HEK293 (cell line): ENCODE measurements around the gene CFAP300.

Experiments
- CTCF ChIA-PET: fragments of 350-600 bp; formaldehyde crosslinking; extraction: SDS; loops from one replicate; lab custom pipeline; 2021; ENCODE audit warnings: antibody characterized with exemption; lab: Yijun Ruan, JAX
- POLR2A ChIA-PET: fragments of 300-600 bp; formaldehyde crosslinking; extraction: SDS; loops from one replicate; lab custom pipeline; 2020; ENCODE audit warnings: antibody characterized with exemption, inconsistent platforms; lab: Yijun Ruan, JAX
- H3K27ac ChIP-seq: fragments of 200-500 bp; sonication (Bioruptor generic); 2 replicates; pipeline ENCODE4 v1.5.1; 2014; ENCODE audit warnings: low read depth, low read length, control low read depth, inconsistent platforms; ENCODE audit errors: extremely low read depth
- H3K36me3 ChIP-seq, 2 experiments: fragments of 200-500 bp in 1 of 2; sonication (Bioruptor generic) in 1 of 2; 1 replicate in 1 of 2; 2 replicates in 1 of 2; pipeline ENCODE4 v1.5.1; 2014 to 2017; ENCODE audit warnings: inconsistent platforms in 2 of 2, low read length in 2 of 2; ENCODE audit not compliant: control insufficient read depth in 2 of 2, insufficient read depth in 1 of 2
- H3K4me1 ChIP-seq: fragments of 200-500 bp; sonication (Bioruptor generic); 2 replicates; pipeline ENCODE4 v1.5.1; 2014; ENCODE audit warnings: mild to moderate bottlenecking, low read length, inconsistent platforms; ENCODE audit not compliant: control insufficient read depth, insufficient read depth
- H3K4me3 ChIP-seq: 2 replicates; pipeline ENCODE4 v1.5.1; 2011; ENCODE audit warnings: low read depth, mild to moderate bottlenecking, control low read depth, low read length, moderate library complexity
- H3K9me3 ChIP-seq: fragments of 200-500 bp; sonication (Bioruptor generic); 2 replicates; pipeline ENCODE4 v1.5.1; 2014; ENCODE audit warnings: low read depth, low read length, inconsistent platforms; ENCODE audit not compliant: control insufficient read depth, insufficient read depth
- BCL11A ChIP-seq: fragments of 450-650 bp; formaldehyde crosslinking; IDR thresholded peaks from 2 replicates; pipeline ENCODE4 v1.5.1; 2016; ENCODE audit warnings: low read depth, missing biosample characterization, missing genetic modification characterization
- IKZF3 ChIP-seq: fragments of 450-650 bp; IDR thresholded peaks from 2 replicates; pipeline ENCODE4 v1.5.0; 2018; ENCODE audit warnings: missing biosample characterization, mild to moderate bottlenecking, missing genetic modification characterization, moderate library complexity
- KLF8 ChIP-seq: fragments of 450-650 bp; formaldehyde crosslinking; IDR thresholded peaks from 2 replicates; pipeline ENCODE4 v1.5.1; 2016; ENCODE audit warnings: missing biosample characterization, missing genetic modification characterization
- TRIM28 ChIP-seq: IDR thresholded peaks from 2 replicates; pipeline ENCODE4 v1.6.1; 2011; ENCODE audit warnings: low read length, control low read depth, borderline replicate concordance
- ZBTB20 ChIP-seq: fragments of 450-650 bp; formaldehyde crosslinking; IDR thresholded peaks from 2 replicates; pipeline ENCODE4 v1.5.1; 2016; ENCODE audit warnings: missing biosample characterization, missing genetic modification characterization
- ZFP3 ChIP-seq: fragments of 450-650 bp; formaldehyde crosslinking; IDR thresholded peaks from 2 replicates; pipeline ENCODE4 v1.5.1; 2016; ENCODE audit warnings: low read depth, missing biosample characterization, missing genetic modification characterization
- ZFP41 ChIP-seq: fragments of 450-650 bp; formaldehyde crosslinking; IDR thresholded peaks from 2 replicates; pipeline ENCODE4 v1.5.1; 2016; ENCODE audit warnings: missing biosample characterization, missing genetic modification characterization, borderline replicate concordance
- ZIC2 ChIP-seq: fragments of 450-650 bp; formaldehyde crosslinking; IDR thresholded peaks from 2 replicates; pipeline ENCODE4 v1.5.1; 2016; ENCODE audit warnings: missing biosample characterization, missing genetic modification characterization
- ZNF10 ChIP-seq: fragments of 450-650 bp; formaldehyde crosslinking; IDR thresholded peaks from 2 replicates; pipeline ENCODE4 v1.5.1; 2017; ENCODE audit warnings: missing biosample characterization, missing genetic modification characterization
- ZNF133 ChIP-seq: fragments of 450-650 bp; formaldehyde crosslinking; IDR thresholded peaks from 2 replicates; pipeline ENCODE4 v1.5.1; 2016; ENCODE audit warnings: missing biosample characterization, missing genetic modification characterization
- ZNF138 ChIP-seq: fragments of 450-650 bp; formaldehyde crosslinking; IDR thresholded peaks from 2 replicates; pipeline ENCODE4 v1.5.1; 2016; ENCODE audit warnings: missing biosample characterization, missing genetic modification characterization, borderline replicate concordance
- ZNF155 ChIP-seq: fragments of 450-650 bp; formaldehyde crosslinking; IDR thresholded peaks from 2 replicates; pipeline ENCODE4 v1.5.1; 2016; ENCODE audit warnings: missing biosample characterization, missing genetic modification characterization
- ZNF433 ChIP-seq: fragments of 450-650 bp; formaldehyde crosslinking; IDR thresholded peaks from 2 replicates; pipeline ENCODE4 v1.5.1; 2016; ENCODE audit warnings: missing biosample characterization, missing genetic modification characterization, low read depth
- ZNF544 ChIP-seq: fragments of 450-650 bp; formaldehyde crosslinking; IDR thresholded peaks from 2 replicates; pipeline ENCODE4 v1.5.0; 2017; ENCODE audit warnings: missing biosample characterization, missing genetic modification characterization
- ZNF629 ChIP-seq: fragments of 450-650 bp; formaldehyde crosslinking; IDR thresholded peaks from 2 replicates; pipeline ENCODE4 v1.5.1; 2017; ENCODE audit warnings: missing biosample characterization, missing genetic modification characterization
- TF ChIP-seq, protein P1 (sequence below): fragments of 450-650 bp; formaldehyde crosslinking; IDR thresholded peaks from 2 replicates; pipeline ENCODE4 v1.5.1; 2017; ENCODE audit warnings: missing biosample characterization, missing genetic modification characterization
- TF ChIP-seq, protein P2 (sequence below): fragments of 450-650 bp; formaldehyde crosslinking; IDR thresholded peaks from 2 replicates; pipeline ENCODE4 v1.5.1; 2016; ENCODE audit warnings: missing biosample characterization, missing genetic modification characterization
- TF ChIP-seq, protein P3 (sequence below): fragments of 450-650 bp; formaldehyde crosslinking; IDR thresholded peaks from 2 replicates; pipeline ENCODE4 v1.5.1; 2016; ENCODE audit warnings: missing biosample characterization, missing genetic modification characterization
- TF ChIP-seq, protein P4 (sequence below): fragments of 450-650 bp; formaldehyde crosslinking; IDR thresholded peaks from 2 replicates; pipeline ENCODE4 v1.5.1; 2016; ENCODE audit warnings: missing biosample characterization, missing genetic modification characterization, low read depth
- TF ChIP-seq, protein P5 (sequence below): fragments of 450-650 bp; formaldehyde crosslinking; IDR thresholded peaks from 2 replicates; pipeline ENCODE4 v1.5.1; 2017; ENCODE audit warnings: missing biosample characterization, missing genetic modification characterization

CFAP300 gene

DNA sequence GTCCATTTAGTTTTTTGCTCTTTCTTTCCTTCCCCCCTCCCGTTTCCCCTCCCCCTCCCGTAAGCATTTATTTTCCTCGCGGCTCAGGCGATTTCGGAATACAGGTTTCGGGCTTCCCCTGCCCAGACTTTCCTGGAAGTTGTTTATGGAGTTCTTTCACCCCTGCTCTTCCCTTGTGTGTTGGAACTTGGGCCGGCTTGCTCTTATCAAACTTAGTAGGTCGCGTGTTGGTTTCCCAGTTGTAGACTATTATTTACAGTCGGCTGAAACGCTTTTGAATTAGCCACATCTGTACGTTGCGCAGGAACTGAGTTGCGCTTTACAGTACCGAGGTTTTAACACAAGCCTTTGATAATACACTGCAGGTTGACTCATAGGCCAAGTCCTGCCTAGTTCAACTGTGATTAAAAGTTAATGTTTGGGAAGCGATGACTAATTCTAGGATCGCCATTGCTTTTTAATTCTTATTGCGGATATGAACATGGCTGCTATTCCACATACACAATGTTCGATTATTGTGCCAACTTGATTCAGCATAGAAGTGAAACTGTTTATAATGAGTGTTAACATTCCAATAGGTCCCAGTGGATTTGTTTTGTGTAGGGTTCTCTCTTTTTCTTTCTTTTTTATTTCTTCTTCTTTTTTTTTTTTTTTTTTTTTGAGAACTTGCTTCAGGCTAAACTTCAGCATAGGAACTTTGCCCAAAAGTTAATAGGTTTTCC lies 64.7 kb downstream of the CFAP300 start (continued):
- TF ChIP-seq ZNF10 (tag by site-specific recombination) (no peak), ZNF155 (no peak), BCL11A (peak; percentile 45; the same call in 1 of the 2 replicates), ZIC2 (tag by site-specific recombination) (no peak), IKZF3 (tag by site-specific recombination) (peak; percentile 11; the same call in 1 of the 2 replicates), ZNF544 (no peak), ZFP41 (tag by site-specific recombination) (no peak), KLF8 (peak; percentile 34; the same call in 1 of the 2 replicates), ZNF629 (tag by site-specific recombination) (peak; percentile 22; the same call in 1 of the 2 replicates), ZNF133 (tag by site-specific recombination) (no peak), ZNF433 (no peak), ZNF138 (tag by site-specific recombination) (no peak), TRIM28 (peak; percentile 69; the same call in 1 of the 2 replicates), ZBTB20 (tag by site-specific recombination) (peak; percentile 99)
- TF ChIP-seq, protein P1, sequence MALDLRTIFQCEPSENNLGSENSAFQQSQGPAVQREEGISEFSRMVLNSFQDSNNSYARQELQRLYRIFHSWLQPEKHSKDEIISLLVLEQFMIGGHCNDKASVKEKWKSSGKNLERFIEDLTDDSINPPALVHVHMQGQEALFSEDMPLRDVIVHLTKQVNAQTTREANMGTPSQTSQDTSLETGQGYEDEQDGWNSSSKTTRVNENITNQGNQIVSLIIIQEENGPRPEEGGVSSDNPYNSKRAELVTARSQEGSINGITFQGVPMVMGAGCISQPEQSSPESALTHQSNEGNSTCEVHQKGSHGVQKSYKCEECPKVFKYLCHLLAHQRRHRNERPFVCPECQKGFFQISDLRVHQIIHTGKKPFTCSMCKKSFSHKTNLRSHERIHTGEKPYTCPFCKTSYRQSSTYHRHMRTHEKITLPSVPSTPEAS = peak; percentile 7; the same call in 1 of the 2 replicates
- TF ChIP-seq, protein P2, sequence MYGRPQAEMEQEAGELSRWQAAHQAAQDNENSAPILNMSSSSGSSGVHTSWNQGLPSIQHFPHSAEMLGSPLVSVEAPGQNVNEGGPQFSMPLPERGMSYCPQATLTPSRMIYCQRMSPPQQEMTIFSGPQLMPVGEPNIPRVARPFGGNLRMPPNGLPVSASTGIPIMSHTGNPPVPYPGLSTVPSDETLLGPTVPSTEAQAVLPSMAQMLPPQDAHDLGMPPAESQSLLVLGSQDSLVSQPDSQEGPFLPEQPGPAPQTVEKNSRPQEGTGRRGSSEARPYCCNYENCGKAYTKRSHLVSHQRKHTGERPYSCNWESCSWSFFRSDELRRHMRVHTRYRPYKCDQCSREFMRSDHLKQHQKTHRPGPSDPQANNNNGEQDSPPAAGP (tag by site-specific recombination) = peak; percentile 28; the same call in 1 of the 2 replicates
- TF ChIP-seq, protein P3, sequence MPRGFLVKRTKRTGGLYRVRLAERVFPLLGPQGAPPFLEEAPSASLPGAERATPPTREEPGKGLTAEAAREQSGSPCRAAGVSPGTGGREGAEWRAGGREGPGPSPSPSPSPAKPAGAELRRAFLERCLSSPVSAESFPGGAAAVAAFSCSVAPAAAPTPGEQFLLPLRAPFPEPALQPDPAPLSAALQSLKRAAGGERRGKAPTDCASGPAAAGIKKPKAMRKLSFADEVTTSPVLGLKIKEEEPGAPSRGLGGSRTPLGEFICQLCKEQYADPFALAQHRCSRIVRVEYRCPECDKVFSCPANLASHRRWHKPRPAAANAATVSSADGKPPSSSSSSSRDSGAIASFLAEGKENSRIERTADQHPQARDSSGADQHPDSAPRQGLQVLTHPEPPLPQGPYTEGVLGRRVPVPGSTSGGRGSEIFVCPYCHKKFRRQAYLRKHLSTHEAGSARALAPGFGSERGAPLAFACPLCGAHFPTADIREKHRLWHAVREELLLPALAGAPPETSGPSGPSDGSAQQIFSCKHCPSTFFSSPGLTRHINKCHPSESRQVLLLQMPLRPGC (tag by site-specific recombination) = peak; percentile 33; the same call in 1 of the 2 replicates
- TF ChIP-seq, protein P4, sequence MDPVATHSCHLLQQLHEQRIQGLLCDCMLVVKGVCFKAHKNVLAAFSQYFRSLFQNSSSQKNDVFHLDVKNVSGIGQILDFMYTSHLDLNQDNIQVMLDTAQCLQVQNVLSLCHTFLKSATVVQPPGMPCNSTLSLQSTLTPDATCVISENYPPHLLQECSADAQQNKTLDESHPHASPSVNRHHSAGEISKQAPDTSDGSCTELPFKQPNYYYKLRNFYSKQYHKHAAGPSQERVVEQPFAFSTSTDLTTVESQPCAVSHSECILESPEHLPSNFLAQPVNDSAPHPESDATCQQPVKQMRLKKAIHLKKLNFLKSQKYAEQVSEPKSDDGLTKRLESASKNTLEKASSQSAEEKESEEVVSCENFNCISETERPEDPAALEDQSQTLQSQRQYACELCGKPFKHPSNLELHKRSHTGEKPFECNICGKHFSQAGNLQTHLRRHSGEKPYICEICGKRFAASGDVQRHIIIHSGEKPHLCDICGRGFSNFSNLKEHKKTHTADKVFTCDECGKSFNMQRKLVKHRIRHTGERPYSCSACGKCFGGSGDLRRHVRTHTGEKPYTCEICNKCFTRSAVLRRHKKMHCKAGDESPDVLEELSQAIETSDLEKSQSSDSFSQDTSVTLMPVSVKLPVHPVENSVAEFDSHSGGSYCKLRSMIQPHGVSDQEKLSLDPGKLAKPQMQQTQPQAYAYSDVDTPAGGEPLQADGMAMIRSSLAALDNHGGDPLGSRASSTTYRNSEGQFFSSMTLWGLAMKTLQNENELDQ (tag by site-specific recombination) = no peak

DNA sequence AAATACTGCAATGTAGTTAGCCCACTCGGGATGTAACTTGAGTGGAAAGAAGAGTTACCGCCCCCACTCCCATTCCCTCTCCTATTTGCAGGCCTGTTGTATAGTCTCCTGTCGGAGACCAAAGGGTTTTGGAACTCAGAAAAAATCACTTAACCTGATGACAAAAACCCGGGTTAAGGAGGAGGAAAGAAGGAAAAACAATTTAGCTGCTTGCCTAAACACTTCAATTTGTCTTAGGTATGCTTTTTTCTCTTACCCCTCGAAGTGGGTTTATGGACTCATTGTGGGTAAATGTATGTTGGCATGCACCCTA lies 65.2 kb downstream of the CFAP300 start:
- Histone ChIP-seq H3K4me1 (peaks cover 15% of the 10 kb centered on the region), H3K9me3 (no peaks in the 10 kb centered on the region)
- TF ChIP-seq, protein P5, sequence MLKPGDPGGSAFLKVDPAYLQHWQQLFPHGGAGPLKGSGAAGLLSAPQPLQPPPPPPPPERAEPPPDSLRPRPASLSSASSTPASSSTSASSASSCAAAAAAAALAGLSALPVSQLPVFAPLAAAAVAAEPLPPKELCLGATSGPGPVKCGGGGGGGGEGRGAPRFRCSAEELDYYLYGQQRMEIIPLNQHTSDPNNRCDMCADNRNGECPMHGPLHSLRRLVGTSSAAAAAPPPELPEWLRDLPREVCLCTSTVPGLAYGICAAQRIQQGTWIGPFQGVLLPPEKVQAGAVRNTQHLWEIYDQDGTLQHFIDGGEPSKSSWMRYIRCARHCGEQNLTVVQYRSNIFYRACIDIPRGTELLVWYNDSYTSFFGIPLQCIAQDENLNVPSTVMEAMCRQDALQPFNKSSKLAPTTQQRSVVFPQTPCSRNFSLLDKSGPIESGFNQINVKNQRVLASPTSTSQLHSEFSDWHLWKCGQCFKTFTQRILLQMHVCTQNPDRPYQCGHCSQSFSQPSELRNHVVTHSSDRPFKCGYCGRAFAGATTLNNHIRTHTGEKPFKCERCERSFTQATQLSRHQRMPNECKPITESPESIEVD = peak; percentile 82
- no peak for TF ChIP-seq ZFP3
- TF ChIP-seq, all 188 proteins: peak for 1
- no peaks in the 10 kb centered on the region for H3K36me3 ChIP-seq
- ChIA-PET POLR2A (no interaction called here), CTCF (no interaction called here)
- peak overlapping the region; percentile 85 for H3K27ac ChIP-seq
- H3K4me3 ChIP-seq = peak overlapping the region; percentile 97
